ENCODE results near the gene MYH3.

MYH3 gene

DNA sequence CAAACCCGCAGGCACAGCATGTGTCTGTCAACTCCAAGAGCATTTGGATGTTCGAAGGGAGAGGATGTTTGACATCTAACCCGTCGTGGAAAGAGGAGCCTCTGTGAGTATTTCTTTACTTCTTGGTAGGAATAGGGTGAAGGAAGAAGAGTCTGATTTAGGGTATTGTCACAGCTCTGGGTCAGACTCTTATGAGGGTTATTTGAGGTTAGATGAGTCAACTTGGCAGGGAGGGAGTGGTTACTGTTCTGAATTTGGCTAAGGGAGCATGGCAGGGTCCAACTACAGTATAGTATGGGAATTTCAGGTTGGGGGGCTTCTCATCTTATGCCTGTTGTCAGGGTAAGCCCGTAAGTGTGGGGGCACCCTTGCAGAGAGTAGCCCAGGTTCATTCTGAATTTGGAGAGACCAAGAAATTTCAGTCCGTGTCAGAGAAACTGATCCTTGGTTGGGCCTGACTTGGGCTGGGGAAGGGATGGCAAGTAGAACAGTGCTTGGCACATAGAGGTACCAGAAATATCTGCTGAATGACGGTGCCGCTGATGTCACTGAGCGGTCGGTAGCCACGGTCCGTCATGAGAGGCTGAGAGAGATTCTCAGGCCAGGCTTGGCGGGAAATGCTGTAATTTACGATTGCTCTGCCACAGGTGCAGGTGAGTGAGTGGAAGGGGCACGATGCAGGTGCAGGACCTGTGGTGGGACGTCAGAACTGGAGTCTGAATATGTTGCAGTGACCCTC, 43.2 kb downstream of the MYH3 start:
- DNase-seq, result no peak

DNA sequence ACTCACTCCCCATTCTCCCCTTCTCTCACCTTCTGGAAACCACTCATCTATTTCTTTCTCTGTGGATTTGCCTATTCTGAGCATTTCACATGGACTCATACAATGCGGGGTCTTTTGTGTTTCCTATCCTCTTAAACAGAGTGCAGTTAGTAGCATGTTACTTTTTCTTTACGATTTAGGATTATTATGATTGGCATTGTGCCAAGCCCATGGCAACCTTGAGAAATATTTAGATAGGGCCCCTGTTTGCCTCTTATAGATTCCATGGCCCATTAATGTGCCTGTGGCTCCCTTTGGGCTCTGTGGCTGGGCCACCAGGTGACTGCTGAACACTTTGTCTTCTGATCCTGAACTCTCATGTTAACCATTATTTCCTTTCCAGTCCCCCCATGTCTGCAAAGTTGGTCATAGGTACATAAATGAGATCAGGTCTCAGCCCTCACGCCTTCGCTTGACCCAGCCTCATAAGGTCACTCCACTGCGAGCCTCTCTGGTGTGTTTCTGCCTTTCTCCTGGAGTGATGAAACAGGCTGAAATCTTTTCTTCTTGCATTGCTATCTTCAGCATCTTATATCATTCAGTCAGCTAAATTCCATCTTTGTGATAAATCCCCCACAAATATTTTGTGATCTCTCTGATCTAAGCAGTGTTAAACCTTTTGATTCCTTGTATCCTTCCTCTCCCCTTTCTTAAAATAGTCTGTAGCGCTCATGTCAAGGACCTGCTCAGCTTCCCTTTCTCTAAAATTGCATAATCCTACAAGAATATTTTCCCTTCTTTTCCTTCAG, 44.0 kb downstream of the MYH3 start:
- no peak for DNase-seq

DNA sequence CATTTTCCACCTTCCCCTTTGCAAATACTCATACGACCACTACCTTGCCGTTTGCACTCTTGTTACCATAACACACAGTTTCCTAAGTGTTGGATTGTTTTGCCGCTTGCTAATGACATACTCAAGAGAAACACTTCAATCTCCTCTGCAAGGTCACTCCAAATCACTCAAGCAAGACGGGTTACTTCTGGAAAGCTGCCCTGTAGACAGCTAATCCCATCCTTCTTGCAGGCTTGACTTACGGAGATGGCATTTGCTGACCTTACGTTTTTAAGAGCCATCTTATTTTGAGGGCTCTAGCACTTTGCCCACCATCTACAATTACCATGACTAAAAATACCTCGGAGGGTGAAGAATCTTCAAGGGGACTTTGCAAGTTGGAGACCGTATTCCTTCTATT, 46.2 kb downstream of the MYH3 start:
- no peak for DNase-seq

DNA sequence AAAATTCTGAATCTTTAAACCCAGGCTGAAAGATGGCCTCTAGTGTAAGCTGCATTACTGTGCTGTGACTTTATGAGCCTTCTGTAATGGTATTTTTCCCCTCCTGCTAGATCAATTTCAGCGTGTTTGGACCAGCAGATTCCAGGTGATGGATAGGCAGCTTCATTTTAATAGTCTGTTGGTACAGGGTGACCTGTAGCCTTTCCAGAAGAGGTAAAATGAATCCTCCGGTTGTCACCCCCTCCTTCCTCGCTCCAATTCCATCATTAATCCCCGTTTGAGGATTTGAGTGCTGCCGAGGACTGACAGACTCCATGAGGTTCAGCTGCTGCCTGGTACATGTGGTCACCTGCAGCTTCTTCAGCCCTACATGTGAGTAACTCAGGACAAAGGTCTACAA, 48.9 kb downstream of the MYH3 start:
- DNase-seq, result no peak

DNA sequence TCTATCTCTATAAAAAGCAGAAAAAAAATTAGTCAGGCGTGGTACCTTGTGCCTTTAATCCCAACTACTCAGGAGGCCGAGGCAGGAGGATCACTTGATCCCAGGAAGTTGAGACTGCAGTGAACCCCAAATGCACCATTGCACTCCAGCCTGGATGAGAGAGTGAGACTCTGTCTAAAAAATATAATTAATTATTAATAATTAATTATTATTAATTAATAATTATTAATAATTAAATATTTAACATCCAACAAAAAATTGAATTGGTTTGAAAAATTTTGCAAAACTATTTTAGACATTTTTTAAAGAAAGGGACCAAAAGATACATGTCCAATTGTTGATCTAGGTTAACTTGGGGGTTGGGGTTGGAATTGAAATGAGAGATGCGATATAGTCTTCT, 51.0 kb downstream of the MYH3 start:
- no peak for DNase-seq

DNA sequence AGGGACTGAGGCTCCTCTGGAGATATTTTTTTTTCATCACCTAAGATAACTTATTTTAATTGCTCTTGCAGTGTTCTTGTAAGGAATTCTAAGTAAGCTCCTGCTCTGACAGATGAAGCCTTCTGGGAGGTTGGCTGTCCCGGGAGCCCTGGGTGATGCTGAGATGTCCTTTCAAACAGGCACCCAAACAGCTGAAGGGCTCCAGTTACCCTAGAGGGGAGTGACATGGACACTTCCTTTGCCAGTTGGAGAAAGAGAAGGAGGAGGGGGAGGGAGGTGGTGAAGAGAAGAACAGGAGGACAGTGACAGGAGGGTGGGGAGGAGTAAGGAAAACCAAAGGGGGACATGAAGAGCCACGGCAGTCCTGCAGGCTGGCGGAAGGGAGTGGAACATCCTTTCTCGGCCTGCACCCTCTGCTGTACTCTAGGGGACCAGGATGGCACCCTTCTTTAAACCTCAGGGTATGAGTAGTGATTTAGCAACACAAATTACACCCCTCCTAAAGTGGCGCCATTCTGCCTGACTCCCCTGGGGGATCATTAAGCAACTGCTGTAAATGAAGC, 51.8 kb downstream of the MYH3 start:
- DNase-seq, result no peak

DNA sequence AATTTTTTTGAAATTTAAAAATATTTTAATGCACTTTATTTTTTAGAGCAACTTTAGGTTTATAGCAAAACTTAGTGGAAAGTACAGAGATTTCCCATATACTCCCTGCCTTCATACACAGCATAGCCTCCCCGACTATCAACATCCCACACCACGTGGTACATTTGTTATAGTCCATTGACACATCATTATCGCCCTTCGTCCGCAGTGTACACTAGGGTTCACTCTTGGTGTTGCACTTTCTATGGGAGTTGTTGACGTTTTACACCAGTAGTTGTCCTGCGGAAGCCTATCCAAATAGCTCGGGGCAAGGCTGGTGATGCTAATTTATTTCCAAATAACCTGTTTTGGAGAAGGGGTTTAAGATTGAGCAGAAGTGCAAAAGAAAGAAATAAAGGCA, 52.6 kb downstream of the MYH3 start:
- no peak for DNase-seq

DNA sequence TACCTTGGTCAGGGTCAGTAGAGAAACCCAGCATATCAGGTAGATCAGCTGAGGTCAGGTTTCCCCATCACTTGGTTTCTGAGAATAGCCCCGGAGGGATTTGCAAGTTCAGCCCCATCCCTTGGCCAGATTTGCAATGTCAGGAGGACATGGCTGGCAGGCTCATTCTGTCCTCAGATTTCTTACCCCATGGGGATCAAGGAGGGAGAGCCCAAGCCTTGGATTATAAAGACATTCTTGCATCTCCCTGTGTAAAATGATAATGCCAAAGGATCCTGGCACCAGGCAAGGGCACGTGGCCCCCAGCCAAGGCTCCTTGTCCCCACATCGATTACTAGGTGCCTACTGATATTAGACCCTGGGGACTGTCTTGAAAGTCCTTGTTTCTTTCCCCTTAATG, 53.2 kb downstream of the MYH3 start:
- no peak for DNase-seq

DNA sequence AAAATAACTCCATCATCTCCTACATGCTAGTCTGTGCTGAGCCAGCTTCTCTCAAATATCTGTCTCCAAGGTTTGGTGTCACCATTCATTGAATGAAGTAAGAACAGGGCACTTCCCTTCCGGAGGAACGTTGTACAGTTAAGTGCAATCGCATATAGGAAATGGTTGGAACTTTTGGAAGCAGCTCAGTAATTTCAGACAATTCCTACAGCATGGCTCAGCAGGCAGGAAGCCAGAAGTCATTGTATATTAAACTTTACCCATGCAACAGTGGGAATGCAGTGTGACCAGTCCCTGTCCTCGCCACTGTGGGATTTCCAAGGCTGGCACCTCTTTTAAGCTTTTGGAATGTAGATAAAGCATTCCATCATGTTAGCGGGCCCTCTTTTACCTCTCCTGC, 56.5 kb downstream of the MYH3 start:
- DNase-seq, result no peak

DNA sequence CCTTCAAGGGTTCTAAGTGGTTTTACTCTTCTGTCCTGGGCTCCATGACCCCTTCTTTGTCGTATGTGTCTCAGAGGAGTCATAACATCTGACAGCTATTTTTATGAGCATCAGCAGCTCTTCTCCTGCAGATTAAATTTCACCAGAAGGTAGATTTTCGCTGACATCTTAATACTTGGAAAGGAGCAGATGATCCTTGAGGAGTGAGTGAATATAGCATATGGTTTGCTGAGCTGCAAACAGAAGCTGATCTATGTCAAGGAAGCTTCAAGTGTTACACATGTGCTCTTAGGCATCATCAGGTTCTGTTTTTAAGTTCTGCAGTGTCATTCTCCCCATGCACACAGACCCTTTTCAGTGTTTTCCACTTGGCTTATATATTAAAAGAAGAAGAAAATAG, 58.5 kb downstream of the MYH3 start:
- no peak for DNase-seq

DNA sequence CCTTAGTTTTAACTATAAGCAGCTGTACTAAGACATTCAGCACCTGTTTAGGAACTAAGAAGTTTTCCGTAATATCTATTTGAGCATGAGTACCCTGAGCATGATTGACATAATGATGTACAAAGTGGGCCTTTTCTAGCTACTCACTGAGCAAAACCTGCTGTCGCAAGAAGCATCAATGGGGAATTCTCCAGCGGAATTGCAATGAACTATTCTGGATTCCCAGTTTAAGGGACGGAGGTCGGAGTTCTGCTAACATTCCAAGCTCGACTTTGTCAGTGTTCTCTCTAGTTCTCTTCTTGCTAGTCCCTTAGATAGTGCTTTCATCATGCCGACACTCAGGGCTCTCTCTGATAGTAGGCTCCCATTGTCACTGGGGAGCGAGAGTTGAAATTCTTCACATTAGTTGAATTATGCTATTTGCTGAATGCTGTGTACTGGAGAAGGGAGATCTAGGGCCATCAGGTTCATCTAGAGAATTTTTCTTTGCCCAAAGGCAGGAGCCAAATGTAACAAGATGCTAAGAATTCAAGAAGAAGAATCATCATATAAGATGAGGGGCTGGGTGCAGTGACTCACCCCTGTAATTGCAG, 67.5 kb downstream of the MYH3 start:
- DNase-seq, result no peak

DNA sequence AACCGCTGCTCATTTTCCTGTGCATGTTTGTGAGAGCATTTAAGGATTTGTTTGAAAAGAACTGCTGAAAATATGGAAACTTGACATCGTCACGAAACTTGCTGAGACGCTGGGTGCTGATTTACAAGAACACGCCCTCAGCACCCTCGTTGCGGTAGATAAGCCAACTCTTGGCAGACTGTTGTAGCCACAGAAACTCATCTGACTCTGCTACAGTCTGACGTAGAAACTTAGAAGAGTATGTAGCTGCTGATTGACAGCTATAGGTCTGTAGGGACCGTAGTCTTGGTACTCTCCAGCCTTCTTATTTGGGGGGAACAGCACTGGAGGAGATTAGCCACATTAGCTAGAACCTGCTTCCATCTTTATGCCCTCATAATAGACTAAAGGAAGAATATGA, 71.6 kb downstream of the MYH3 start:
- DNase-seq, result no peak

DNA sequence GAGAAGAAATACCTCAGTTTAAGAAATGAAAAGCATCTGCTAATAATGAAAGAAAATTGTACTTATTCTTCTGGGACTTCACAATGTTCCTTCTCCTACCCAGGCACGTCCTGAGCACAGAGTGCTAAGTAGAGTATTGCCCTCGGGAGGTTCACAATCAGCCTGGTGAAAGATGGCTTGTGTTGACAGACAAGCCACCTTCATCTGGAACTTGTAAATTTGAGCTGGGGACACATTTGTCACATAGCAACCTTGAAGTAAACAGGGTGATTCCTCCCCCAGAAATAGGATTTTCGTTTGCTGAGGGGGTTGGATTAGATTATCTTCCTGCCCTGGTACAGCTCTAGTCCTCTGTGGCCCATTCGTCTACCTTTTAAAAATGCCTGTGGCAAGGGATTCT, 73.3 kb downstream of the MYH3 start:
- no peak for DNase-seq

DNA sequence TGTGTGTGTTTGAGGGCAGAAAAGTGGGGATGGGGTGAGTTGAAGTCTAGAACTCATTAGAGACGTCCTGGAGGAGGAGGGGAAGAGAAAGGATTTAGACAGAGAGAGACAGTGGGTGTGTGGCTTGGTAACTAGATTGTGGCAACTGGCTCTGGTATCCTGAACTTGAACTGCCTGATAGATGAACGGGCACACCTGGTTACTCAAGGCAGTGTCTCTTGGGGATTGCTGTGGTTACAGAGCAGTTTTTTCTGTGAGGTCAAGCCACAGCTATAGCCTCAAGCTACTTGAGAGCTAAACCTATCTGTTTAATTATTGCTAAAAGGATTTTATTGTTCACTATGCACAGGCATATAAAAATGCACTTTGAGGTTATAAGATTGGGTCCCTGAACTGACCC, 77.8 kb downstream of the MYH3 start:
- DNase-seq, result no peak

All from activated CD4-positive, alpha-beta T cell treated with anti-CD3 and anti-CD28 coated beads for 4 hours (primary cell).